DND-41 (cell line): ENCODE measurements around the gene C12orf75.

Experiments
- ATAC-seq: fragments of 200-7000 bp; cut with Tn5 transposase; 3 replicates; pipeline ENCODE4 v1.9.1; 2021; ENCODE audit warnings: low read depth; ENCODE audit not compliant: insufficient read depth
- DNase-seq: peaks from one replicate; pipeline ENCODE4 v3.0.0-alpha.2; 2020
- H2AFZ ChIP-seq: 2 replicates; pipeline ENCODE4 v1.6.0; 2012; ENCODE audit warnings: low read depth, low read length
- H3K27ac ChIP-seq: 2 replicates; pipeline ENCODE4 v1.5.1; 2012; ENCODE audit warnings: low read length, inconsistent platforms
- H3K27me3 ChIP-seq: fragments of 200-600 bp; sonication (generic); 2 replicates; pipeline ENCODE4 v1.6.0; 2012; ENCODE audit warnings: low read length, mild to moderate bottlenecking, inconsistent platforms; ENCODE audit not compliant: insufficient read depth, poor library complexity
- H3K36me3 ChIP-seq: 2 replicates; pipeline ENCODE4 v1.5.1; 2012; ENCODE audit warnings: low read length, inconsistent platforms; ENCODE audit not compliant: insufficient read depth
- H3K4me1 ChIP-seq: 2 replicates; pipeline ENCODE4 v1.5.1; 2012; ENCODE audit warnings: mild to moderate bottlenecking, low read length; ENCODE audit not compliant: insufficient read depth
- H3K4me2 ChIP-seq: 2 replicates; pipeline ENCODE4 v1.6.0; 2012; ENCODE audit warnings: mild to moderate bottlenecking, moderate library complexity, low read length, inconsistent platforms; ENCODE audit not compliant: insufficient read depth
- H3K4me3 ChIP-seq, 2 experiments: fragments of 200-600 bp in 1 of 2; shearing (Covaris generic) in 1 of 2; 2 replicates each; pipeline ENCODE4 v1.5.1; 2012 to 2016; ENCODE audit warnings: inconsistent platforms in 2 of 2, low read length in 2 of 2, mild to moderate bottlenecking in 2 of 2, low read depth in 1 of 2, moderate library complexity in 1 of 2
- H3K79me2 ChIP-seq: 2 replicates; pipeline ENCODE4 v1.6.0; 2012; ENCODE audit warnings: low read length, inconsistent platforms; ENCODE audit not compliant: insufficient read depth
- H3K9ac ChIP-seq: 2 replicates; pipeline ENCODE4 v1.6.0; 2012; ENCODE audit warnings: low read depth, mild to moderate bottlenecking, inconsistent platforms, low read length, moderate library complexity
- H3K9me3 ChIP-seq: 2 replicates; pipeline ENCODE4 v1.5.1; 2012; ENCODE audit warnings: low read length, moderate library complexity, mild to moderate bottlenecking, inconsistent platforms; ENCODE audit not compliant: insufficient read depth, severe bottlenecking
- H4K20me1 ChIP-seq: 2 replicates; pipeline ENCODE4 v1.6.0; 2012; ENCODE audit warnings: low read length; ENCODE audit not compliant: insufficient read depth
- EZH2 ChIP-seq: IDR thresholded peaks from 3 replicates; pipeline ENCODE4 v1.6.1; 2012; ENCODE audit warnings: borderline replicate concordance, low read depth, mild to moderate bottlenecking, moderate library complexity, low read length, inconsistent platforms; ENCODE audit not compliant: severe bottlenecking
- TF ChIP-seq, protein P1 (sequence below): IDR thresholded peaks from 2 replicates; pipeline ENCODE4 v1.5.1; 2012; ENCODE audit warnings: borderline replicate concordance, low read length, moderate library complexity, mild to moderate bottlenecking; ENCODE audit not compliant: poor library complexity, severe bottlenecking; ENCODE audit errors: extremely low read depth

Gene C12orf75

DNA sequence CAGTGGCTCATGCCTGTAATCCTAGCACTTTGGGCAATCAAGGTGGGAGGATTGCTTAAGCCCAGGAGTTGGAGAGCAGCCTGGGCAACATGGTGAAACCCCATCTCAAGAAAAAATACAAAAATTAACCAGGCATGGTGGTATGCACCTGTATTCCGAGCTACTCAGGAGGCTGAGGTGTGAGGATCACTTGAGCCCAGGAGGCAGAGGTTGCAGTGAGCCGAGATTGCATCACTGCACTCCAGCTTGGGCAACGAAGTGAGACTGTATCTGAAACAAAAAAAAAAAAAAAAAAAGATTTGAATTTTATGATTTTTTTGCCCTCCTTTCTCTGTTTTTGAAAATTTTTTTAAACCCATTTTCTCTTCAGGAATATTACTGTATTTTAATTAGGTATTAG lies 17.7 kb downstream of the C12orf75 start:
- Histone ChIP-seq H4K20me1 (peaks cover 2% of the 10 kb centered on the region; the same call in 1 of the 2 replicates), H3K9me3 (no peaks in the 10 kb centered on the region), H3K27me3 (no peaks in the 10 kb centered on the region), H3K79me2 (peaks cover 87% of the 10 kb centered on the region), H3K36me3 (peaks cover 19% of the 10 kb centered on the region), H3K4me3 (no peak overlapping the region), H2AFZ (no peak overlapping the region), H3K4me1 (peaks cover 62% of the 10 kb centered on the region), H3K27ac (0 out of 2 replicates have a peak overlapping the region, but pooled peaks have one; percentile 63), H3K4me2 (no peak overlapping the region), H3K9ac (no peak overlapping the region)
- DNase-seq (no peak), ATAC-seq (no peak)
- TF ChIP-seq, protein P1, sequence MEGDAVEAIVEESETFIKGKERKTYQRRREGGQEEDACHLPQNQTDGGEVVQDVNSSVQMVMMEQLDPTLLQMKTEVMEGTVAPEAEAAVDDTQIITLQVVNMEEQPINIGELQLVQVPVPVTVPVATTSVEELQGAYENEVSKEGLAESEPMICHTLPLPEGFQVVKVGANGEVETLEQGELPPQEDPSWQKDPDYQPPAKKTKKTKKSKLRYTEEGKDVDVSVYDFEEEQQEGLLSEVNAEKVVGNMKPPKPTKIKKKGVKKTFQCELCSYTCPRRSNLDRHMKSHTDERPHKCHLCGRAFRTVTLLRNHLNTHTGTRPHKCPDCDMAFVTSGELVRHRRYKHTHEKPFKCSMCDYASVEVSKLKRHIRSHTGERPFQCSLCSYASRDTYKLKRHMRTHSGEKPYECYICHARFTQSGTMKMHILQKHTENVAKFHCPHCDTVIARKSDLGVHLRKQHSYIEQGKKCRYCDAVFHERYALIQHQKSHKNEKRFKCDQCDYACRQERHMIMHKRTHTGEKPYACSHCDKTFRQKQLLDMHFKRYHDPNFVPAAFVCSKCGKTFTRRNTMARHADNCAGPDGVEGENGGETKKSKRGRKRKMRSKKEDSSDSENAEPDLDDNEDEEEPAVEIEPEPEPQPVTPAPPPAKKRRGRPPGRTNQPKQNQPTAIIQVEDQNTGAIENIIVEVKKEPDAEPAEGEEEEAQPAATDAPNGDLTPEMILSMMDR: no peak
- TF ChIP-seq EZH2: no peak

DNA sequence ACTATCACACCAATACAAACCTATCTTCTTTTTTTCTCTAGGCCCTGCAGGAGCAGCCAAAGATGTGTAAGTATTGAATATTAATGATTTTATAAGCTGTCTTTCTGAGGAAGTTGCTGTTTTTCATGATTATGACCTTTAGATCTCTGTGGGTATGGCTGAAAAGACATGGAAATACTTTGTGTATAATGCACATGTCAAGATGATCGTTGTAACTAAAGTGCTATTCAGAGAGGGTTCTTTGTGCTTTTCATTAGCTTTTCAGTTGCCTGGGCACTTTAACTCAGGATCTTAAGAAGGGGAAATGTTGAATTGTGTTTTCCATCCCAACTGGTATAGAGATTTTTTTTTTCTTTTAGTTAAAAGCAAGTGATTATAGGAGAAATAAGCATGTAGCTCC lies 18.1 kb downstream of the C12orf75 start:
- no peak overlapping the region for H3K4me2 ChIP-seq
- TF ChIP-seq, protein P1: no peak
- TF ChIP-seq EZH2: no peak
- H3K9ac ChIP-seq: no peak overlapping the region
- peak overlapping the region; percentile 63 for H3K27ac ChIP-seq
- H2AFZ ChIP-seq: no peak overlapping the region
- H3K9me3 ChIP-seq: no peaks in the 10 kb centered on the region
- H3K36me3 ChIP-seq: peaks cover 17% of the 10 kb centered on the region
- no peak overlapping the region for H3K4me3 ChIP-seq
- peaks cover 87% of the 10 kb centered on the region for H3K79me2 ChIP-seq
- peaks cover 2% of the 10 kb centered on the region; the same call in 1 of the 2 replicates for H4K20me1 ChIP-seq
- no peaks in the 10 kb centered on the region for H3K27me3 ChIP-seq
- no peak for DNase-seq
- ATAC-seq: no peak
- peaks cover 66% of the 10 kb centered on the region for H3K4me1 ChIP-seq

DNA sequence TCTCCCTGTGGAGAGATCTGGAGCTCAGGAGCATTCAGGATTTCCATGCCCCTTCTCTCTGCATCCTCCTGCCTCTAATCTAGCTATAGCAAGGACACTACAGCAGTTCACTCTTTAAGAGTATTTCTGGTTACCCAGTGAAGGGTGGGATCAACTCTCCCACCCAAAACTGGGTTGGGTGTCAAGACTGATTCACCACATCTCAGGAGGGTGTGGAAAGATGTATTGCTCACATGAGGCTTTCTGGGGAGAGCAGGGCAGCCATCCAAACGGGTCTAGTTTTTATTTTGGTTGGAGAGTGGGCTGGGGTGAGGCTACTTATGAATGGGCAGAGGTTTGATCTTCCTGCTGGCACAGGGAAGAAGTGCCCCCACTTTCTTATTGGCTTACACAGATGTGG lies 18.6 kb downstream of the C12orf75 start:
- no peak for DNase-seq
- Histone ChIP-seq H3K36me3 (peaks cover 18% of the 10 kb centered on the region), H3K9me3 (no peaks in the 10 kb centered on the region), H4K20me1 (peaks cover 2% of the 10 kb centered on the region; the same call in 1 of the 2 replicates), H3K9ac (no peak overlapping the region), H3K27me3 (no peaks in the 10 kb centered on the region), H3K79me2 (peaks cover 87% of the 10 kb centered on the region), H3K4me2 (no peak overlapping the region), H3K4me1 (peaks cover 66% of the 10 kb centered on the region), H3K4me3 (no peak overlapping the region), H2AFZ (no peak overlapping the region), H3K27ac (peak overlapping the region; percentile 63)
- no peak for ATAC-seq
- TF ChIP-seq EZH2: no peak
- TF ChIP-seq, protein P1: no peak
